AG09319 (cell line): ENCODE data around the gene PRKAR1B.
"Not testable (repeated sequence)": the region's sequence is repeated elsewhere in the genome, so short reads cannot be mapped to it uniquely, and the experiment has no call there.

Experiments
- DNase-seq: peaks from one replicate; pipeline ENCODE4 v3.0.0-alpha.2; 2010; ENCODE audit warnings: low read depth; ENCODE audit errors: extremely low read depth
- CTCF ChIP-seq: IDR thresholded peaks from 2 replicates; pipeline ENCODE4 v1.5.1; 2011; ENCODE audit warnings: low read depth, mild to moderate bottlenecking, inconsistent platforms, low read length, moderate library complexity

Gene PRKAR1B

GRCh38 chr7:659996-660395 lies 67.1 kb downstream of the PRKAR1B start:
- DNase-seq = no peak
- TF ChIP-seq CTCF = no peak

- no peak for DNase-seq
- no peak for TF ChIP-seq CTCF
These were observed 67.7 kb downstream of the PRKAR1B start for GRCh38 chr7:659306-659847.

GRCh38 chr7:657565-658119 lies 69.4 kb downstream of the PRKAR1B start:
- no peak for TF ChIP-seq CTCF
- DNase-seq = no peak

GRCh38 chr7:657010-657409 lies 70.1 kb downstream of the PRKAR1B start:
- not testable (repeated sequence) for DNase-seq

GRCh38 chr7:655758-656157 lies 71.3 kb downstream of the PRKAR1B start:
- DNase-seq = no peak
- TF ChIP-seq CTCF = no peak

- TF ChIP-seq CTCF = no peak
- no peak for DNase-seq
These were observed 73.0 kb downstream of the PRKAR1B start for GRCh38 chr7:653829-654764.

GRCh38 chr7:652881-653280 lies 74.2 kb downstream of the PRKAR1B start:
- no peak for DNase-seq
- no peak for TF ChIP-seq CTCF

- not testable (repeated sequence) for DNase-seq
These were observed 74.9 kb downstream of the PRKAR1B start for GRCh38 chr7:652167-652566.
